Activated CD8-positive, alpha-beta memory T cell treated with anti-CD3 and anti-CD28 coated beads, Interleukin-2, amount 50 U/mL, for 1 hour (primary cell): ENCODE measurements around the gene PARP11.

Experiments
- DNase-seq: peaks from one replicate; pipeline ENCODE4 v3.0.0-alpha.2; 2020; ENCODE audit errors: extremely low read depth

PARP11 gene

GRCh38 chr12:3821441-3821840 lies 51.8 kb downstream of the PARP11 start:
- no peak for DNase-seq

DNA sequence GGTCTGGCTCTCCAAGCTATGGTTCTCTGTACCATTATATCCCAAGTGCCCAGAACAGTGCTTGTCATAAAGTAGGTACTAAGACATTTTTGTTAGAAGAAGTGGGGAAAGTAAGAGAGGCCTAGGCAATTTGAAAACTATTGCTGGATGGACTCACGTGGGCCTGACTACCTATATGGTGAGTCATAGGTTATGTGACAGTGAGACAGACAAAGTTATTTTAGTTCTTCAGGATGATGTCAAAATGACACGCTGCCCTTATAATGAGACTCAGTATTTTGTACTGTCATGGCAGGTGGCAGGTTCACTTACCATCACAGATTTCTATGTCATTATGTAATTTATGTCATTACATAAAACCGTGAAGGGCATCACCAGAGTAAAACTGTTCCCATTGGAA lies 53.1 kb downstream of the PARP11 start:
- DNase-seq = no peak

- DNase-seq = no peak
Observed at GRCh38 chr12:3816266-3816665, 56.9 kb downstream of the PARP11 start.

- DNase-seq = no peak
Observed at GRCh38 chr12:3815094-3815766, 58.0 kb downstream of the PARP11 start.

DNA sequence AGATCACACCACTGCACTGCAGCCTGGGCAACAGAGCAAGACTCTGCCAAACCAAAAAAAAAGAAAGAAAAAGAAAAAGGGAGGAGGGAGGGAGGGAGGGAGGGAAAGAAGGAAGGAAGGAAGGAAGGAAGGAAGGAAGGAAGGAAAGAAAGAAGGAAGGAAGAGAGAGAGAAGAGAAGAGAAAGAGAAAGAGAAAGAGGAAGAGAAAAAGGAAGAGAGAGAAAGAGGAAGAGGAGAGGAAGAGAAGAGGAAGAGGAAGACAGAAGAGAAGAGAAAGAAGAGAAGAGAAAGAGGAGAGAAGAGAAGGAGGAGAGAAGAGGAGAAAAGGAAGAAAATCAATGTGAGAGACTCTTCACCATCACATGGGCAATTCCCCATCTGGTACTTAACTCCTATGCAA lies 62.7 kb downstream of the PARP11 start:
- no peak for DNase-seq

DNA sequence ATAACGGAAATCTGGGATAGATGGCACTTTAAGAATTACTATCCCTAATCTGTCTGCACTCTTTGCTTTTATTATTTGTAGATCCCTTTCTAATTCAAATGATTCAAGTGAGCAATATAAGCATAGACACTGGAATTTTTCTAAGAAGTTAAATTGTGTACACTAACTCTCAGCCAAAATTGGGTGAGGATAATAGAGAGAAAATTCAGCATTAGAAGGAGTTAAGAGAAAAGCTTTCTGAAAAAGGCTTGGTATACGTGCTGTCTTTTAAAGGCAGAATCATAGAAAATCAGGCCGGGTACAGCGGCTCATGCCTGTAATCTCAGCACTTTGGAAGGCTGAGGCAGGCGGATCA lies 63.2 kb downstream of the PARP11 start:
- DNase-seq = no peak

GRCh38 chr12:3809357-3810015 lies 63.7 kb downstream of the PARP11 start:
- DNase-seq = no peak

DNA sequence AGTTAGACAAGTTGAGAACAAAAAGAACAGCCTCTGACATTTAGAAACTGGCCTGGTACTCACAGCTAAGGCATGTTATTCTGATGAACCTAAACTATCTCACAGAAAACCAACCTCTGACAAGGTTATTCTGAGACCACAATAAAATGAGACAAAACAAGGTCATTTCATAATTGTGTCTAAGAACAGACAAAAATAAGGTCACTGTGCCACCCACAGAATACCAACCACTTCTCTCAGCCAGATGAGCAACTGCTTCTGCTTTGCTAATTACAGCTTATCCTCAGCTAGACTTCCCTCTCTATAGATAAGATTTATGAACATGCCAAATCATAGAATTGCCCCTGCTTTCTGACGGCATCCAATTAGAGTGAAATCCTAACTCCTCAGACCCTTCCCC lies 68.1 kb downstream of the PARP11 start:
- no peak for DNase-seq

- DNase-seq = peak; percentile 38
Observed at GRCh38 chr12:3803865-3804472, 69.2 kb downstream of the PARP11 start.

- no peak for DNase-seq
Observed at GRCh38 chr12:3802721-3803120, 70.5 kb downstream of the PARP11 start.

- DNase-seq = no peak
Observed at GRCh38 chr12:3797531-3798048, 75.6 kb downstream of the PARP11 start.

DNA sequence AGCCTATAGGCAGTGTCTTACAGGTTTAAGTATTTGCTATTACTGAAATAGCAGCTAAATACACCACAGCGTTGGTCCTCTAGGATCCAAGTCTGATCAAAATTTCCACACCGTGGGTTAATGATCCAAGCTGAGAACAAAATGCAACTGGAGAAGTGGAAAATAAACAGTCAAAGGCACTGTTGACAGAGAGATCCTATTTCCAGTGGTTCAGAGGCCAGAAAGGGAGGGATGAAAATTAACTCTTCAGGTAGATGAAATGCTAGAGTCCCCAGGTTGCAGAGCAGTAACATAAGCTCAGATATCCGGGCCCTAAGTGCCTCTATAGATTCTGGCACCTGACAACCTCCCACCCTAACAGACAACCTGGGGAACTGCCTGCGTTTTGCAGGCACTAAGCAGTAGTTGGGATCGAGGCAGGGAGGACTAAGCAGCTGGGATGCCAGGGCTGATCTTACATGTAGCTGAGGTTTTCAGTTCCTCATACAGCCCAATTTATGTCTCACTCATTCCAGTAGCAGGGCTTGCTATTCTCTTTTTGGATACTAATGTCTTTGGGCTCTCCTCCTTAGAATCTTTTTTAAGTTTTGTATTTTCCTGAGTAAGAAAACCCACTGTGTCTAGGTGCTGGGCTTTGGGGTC lies 77.6 kb downstream of the PARP11 start:
- DNase-seq = no peak

GRCh38 chr12:3795066-3795465 lies 78.1 kb downstream of the PARP11 start:
- DNase-seq = no peak

GRCh38 chr12:3792623-3793288 lies 80.4 kb downstream of the PARP11 start:
- no peak for DNase-seq

DNA sequence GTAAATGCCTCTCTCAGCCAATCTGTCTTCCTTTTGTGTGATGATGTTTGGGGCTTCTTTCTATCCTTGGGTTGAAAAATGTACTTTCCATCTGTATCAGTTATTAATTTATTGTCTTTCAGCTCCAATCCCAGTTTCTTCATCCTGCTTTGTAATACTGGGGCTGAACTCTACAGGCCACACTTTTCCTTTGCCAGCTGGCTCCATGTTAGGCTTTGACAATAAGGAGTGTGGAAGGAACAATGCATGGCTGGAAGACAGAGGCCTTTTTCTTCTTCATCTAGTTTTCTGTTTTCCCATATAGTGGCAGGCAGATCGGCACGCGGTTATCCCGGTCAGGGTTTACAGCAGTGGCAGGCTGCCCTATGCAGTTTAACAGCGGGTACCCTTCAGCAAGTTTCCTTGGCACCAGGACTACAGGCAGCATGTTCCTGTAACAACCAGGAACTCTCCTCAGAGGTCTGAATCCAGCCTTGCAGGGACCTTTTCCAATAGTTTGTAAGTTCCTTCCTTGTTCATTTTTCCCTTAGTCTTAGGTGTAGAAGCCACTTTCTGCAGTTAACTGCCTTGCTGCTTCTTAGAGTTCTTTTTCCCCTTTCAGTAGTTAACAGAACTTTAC lies 81.8 kb downstream of the PARP11 start:
- DNase-seq = no peak

DNA sequence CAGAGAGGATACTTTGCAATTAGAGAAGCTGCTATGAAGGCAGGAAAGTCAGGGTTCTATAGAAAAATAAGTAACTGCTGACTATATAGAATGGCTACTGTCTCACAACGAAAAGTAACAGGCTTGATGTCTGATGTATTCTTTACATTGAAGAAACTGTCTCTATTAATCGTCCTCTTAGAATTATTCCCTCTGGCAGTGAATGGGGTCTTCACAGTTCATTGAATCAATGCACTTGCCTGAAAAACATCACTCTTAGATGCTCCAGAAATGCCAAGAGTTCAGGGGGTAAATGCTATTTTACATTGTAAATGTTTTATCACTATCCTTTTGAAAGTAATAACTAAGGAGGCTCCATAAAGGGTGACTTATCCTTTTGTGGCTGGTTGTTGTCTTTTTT lies 82.6 kb downstream of the PARP11 start:
- no peak for DNase-seq

DNA sequence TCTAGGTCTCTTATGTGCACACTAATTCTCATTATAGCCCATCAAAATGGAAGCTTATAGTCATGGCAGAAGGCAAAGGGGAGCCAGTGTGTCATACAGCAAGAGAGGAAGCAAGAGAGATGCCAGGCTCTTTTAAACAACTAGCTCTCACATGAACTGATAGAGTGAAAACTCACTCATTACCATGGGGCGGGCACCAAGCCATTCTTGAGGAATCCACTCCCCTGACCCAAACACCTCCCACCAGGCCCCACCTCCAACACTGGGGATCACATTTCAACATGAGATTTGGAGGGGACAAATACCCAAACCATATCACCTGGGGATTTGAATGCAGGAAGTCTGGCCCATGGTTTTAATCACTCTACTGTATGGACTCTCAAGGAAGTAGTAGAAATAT lies 83.4 kb downstream of the PARP11 start:
- no peak for DNase-seq

GRCh38 chr12:3777206-3777809 lies 95.9 kb downstream of the PARP11 start:
- no peak for DNase-seq

DNA sequence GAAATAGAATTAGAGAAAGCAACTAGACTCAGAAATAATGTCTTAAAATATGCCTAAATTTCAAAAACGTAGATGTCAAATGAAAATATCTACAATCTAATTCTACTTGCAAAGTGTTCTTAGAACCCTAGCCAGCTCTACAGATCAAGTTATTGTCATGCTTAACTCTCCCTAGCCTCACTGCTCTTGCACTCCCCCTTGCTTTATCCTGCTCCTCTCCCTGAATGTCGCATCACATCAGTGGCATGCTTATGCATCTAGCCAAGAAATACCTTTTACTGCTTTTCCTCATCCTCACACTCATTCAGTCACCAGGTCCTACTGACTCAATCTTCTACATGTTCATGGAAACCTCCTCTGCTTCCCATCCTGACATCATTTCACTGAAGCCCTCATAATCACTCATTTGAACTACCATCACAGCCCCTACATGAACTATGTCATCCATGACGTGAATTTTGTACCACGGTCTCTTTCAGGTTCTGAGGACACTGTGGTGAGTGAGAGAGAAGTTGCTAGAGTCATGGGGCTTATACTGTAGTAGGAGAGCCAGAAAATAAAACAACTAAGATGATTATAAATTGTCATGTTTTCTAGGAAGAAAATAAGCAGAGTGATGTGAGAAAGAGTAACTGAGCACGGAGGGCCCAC lies 97.7 kb downstream of the PARP11 start:
- no peak for DNase-seq

DNA sequence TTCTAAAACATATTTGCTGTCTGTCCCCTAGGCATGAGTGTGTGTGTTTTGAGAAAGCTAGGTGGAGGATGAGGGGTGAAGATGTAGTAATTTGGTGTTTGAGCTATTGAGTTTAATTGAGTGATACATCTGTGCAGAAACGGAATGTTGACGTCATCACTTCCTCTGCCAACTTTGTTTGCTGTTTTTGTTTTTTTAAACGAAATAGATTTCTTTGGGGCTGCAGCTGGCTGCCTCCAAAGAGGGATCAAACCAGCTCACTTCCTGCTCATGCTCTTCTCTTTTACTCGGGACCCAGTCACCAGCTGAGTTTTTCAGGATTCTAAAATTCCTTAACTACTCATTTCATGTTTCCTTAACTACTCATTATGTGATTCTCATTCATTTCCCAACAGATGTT lies 100.8 kb downstream of the PARP11 start:
- no peak for DNase-seq

DNA sequence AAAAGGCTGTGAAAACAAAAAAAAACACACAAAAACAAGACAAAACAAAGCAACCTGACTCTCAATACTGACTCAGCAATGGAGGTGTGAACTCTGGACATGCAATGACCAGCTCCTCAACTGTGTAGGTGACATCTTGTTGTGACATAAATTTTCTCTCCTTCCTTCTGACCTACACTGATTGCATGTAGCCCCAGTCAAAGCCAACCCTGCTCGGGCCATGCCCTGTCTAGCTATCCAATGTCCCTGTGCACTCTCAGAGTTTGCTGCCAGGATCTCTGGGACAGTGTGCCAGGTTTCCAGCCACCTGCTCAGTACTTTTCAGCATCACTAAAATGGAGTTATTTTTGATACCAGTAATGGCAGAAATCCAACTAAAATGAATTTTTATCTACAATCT lies 101.3 kb downstream of the PARP11 start:
- no peak for DNase-seq
